ENCODE data around the gene CCNO. TPM values are rescaled to one million over a fixed set of nuclear protein-coding genes. Genes with fewer than 3 reads are reported as not detected.

Gene CCNO
- total and polyA plus RNA-seq, 8 donors = 0.55 to 32.1 (median 6.4) TPM; not detected in 1

- no peak for DNase-seq
- peaks cover 0 to 16% (median 3%) of the 10 kb centered on the region in 4 donors for H3K4me1 ChIP-seq
- no peaks in the 10 kb centered on the region for H3K9me3 ChIP-seq
- TF ChIP-seq POLR2A (IDR thresholded peaks at IDR 0.05) = no peak
- TF ChIP-seq CTCF (IDR thresholded peaks at IDR 0.05) = no peak
- TF ChIP-seq POLR2AphosphoS5 (IDR thresholded peaks at IDR 0.05) = no peak
- no peak for TF ChIP-seq EP300 (IDR thresholded peaks at IDR 0.05)
- intact Hi-C loops (cut with DNase I; ENCODE audit: low total_unique reads) = no loop called here
- no peak overlapping the region for H3K4me3 ChIP-seq
- no peak overlapping the region for H3K27ac ChIP-seq
- H3K36me3 ChIP-seq = no peaks in the 10 kb centered on the region
- H3K27me3 ChIP-seq = peaks cover 0 to 53% (median 0%) of the 10 kb centered on the region in 3 donors
- WGBS, 5 donors = 80 to 93% (median 92%) methylated on average over 2 of the region's 2 CpGs
Measured at GRCh38 chr5:55191165-55191564, 42.2 kb downstream of the CCNO start.

- H3K27ac ChIP-seq = peak overlapping the region in 1 of 5 donors; percentile 10
- H3K9me3 ChIP-seq = no peaks in the 10 kb centered on the region
- peaks cover 0 to 72% (median 0%) of the 10 kb centered on the region in 3 donors for H3K27me3 ChIP-seq
- intact Hi-C loops (cut with DNase I; ENCODE audit: low total_unique reads) = no loop called here
- DNase-seq = no peak
- TF ChIP-seq EP300 (IDR thresholded peaks at IDR 0.05) = no peak
- peaks cover 0 to 16% (median 3%) of the 10 kb centered on the region in 4 donors for H3K4me1 ChIP-seq
- WGBS, 5 donors = 21 to 41% (median 26%) methylated on average over 6 of the region's 6 CpGs
- H3K4me3 ChIP-seq = no peak overlapping the region
- no peaks in the 10 kb centered on the region for H3K36me3 ChIP-seq
Measured at GRCh38 chr5:55188656-55189540, 44.5 kb downstream of the CCNO start.

- Histone ChIP-seq H3K4me1 (peaks cover 0 to 16% (median 3%) of the 10 kb centered on the region in 4 donors), H3K4me3 (no peak overlapping the region), H3K27ac (no peak overlapping the region), H3K27me3 (peaks cover 0 to 63% (median 0%) of the 10 kb centered on the region in 3 donors), H3K9me3 (no peaks in the 10 kb centered on the region), H3K36me3 (no peaks in the 10 kb centered on the region)
- 24 to 44% (median 34%) methylated on average over 4 of the region's 4 CpGs for WGBS, 5 donors
- intact Hi-C loops (cut with DNase I; ENCODE audit: low total_unique reads) = no loop called here
- TF ChIP-seq CTCF (IDR thresholded peaks at IDR 0.05) (peak in 3 of 7 experiments; percentile 5 to 61 (median 13)), POLR2A (IDR thresholded peaks at IDR 0.05) (no peak), EP300 (IDR thresholded peaks at IDR 0.05) (no peak), POLR2AphosphoS5 (IDR thresholded peaks at IDR 0.05) (no peak)
- DNase-seq = peak in 1 of 2 donors; percentile 52
Measured at GRCh38 chr5:55187370-55187769, 46.0 kb downstream of the CCNO start.

Other genes with a start within 250 kb of the CCNO start
- under 1 TPM in 1 of 5 donors, not detected in 4; 0.55 TPM for gene ESM1, start 248.0 kb downstream of the CCNO start, total RNA-seq
- under 1 TPM; 0.15 to 0.61 (median 0.56) TPM for gene ESM1, start 248.0 kb downstream of the CCNO start, polyA plus RNA-seq
- not detected for gene GZMK, start 209.4 kb downstream of the CCNO start, total RNA-seq
- gene GZMK, start 209.4 kb downstream of the CCNO start, polyA plus RNA-seq = under 1 TPM in 2 of 3 donors, not detected in 1; 0.56 to 0.78 TPM
- gene GZMA, start 131.0 kb downstream of the CCNO start, total RNA-seq = 1 to 10 TPM in 3 of 5 donors, not detected in 2; 1.8 to 9.9 (median 4.2) TPM
- 1 to 10 TPM; 1.8 to 5.5 (median 3.4) TPM for gene GZMA, start 131.0 kb downstream of the CCNO start, polyA plus RNA-seq
- 10 to 100 TPM in 1 of 5 donors, 1 to 10 TPM in 2, under 1 TPM in 1, not detected in 1; 0.89 to 26.1 (median 1.6) TPM for gene GPX8, start 73.4 kb downstream of the CCNO start, total RNA-seq
- 10 to 100 TPM in 1 of 3 donors, 1 to 10 TPM in 2; 4.3 to 11.5 (median 8.0) TPM for gene GPX8, start 73.4 kb downstream of the CCNO start, polyA plus RNA-seq
- not detected for gene CDC20B, start 60.4 kb downstream of the CCNO start, total RNA-seq
- gene CDC20B, start 60.4 kb downstream of the CCNO start, polyA plus RNA-seq = not detected
- 1 to 10 TPM in 2 of 5 donors, not detected in 3; 4.1 to 4.6 TPM for gene MCIDAS, start 6.3 kb downstream of the CCNO start, total RNA-seq
- gene MCIDAS, start 6.3 kb downstream of the CCNO start, polyA plus RNA-seq = 1 to 10 TPM in 1 of 3 donors, under 1 TPM in 2; 0.53 to 1.8 (median 0.62) TPM
- 10 to 100 TPM in 4 of 5 donors, 1 to 10 TPM in 1; 4.3 to 54.5 (median 18.8) TPM for gene DHX29, start 74.1 kb upstream of the CCNO start, total RNA-seq
- 10 to 100 TPM in 1 of 3 donors, 1 to 10 TPM in 2; 6.5 to 10.7 (median 8.8) TPM for gene DHX29, start 74.1 kb upstream of the CCNO start, polyA plus RNA-seq
- gene MTREX, start 74.4 kb upstream of the CCNO start, total RNA-seq = 100 to 1,000 TPM in 2 of 5 donors, 10 to 100 TPM in 3; 24.6 to 138 (median 48.7) TPM
- 10 to 100 TPM; 13.6 to 17.3 (median 14.7) TPM for gene MTREX, start 74.4 kb upstream of the CCNO start, polyA plus RNA-seq